ENCODE data around the gene MICAL2.

The MICAL2 gene

GRCh38 chr11:12236744-12237101, 126.3 kb downstream of the MICAL2 start:
- no peak for TF ChIP-seq Cebpa-rat (IDR thresholded peaks at IDR 0.05)
- no peaks in the 10 kb centered on the region for H3K27me3 ChIP-seq
- 0 out of 2 replicates have a peak, but pooled peaks cover 7% of the 10 kb centered on the region for H4K20me1 ChIP-seq
- peak overlapping the region; percentile 79; the same call in 1 of the 2 replicates for H3K27ac ChIP-seq
- no peak overlapping the region for H3K4me3 ChIP-seq
- no peaks in the 10 kb centered on the region for H3K36me3 ChIP-seq
- no peaks in the 10 kb centered on the region for H3K9me3 ChIP-seq
- no peak overlapping the region for H3K9ac ChIP-seq
- peak overlapping the region; percentile 85 for H3K4me2 ChIP-seq
- peaks cover 59% of the 10 kb centered on the region for H3K4me1 ChIP-seq

GRCh38 chr11:12237381-12237784, 127.0 kb downstream of the MICAL2 start:
- H3K9ac ChIP-seq = no peak overlapping the region
- no peaks in the 10 kb centered on the region for H3K27me3 ChIP-seq
- no peaks in the 10 kb centered on the region for H3K9me3 ChIP-seq
- 0 out of 2 replicates have a peak, but pooled peaks cover 7% of the 10 kb centered on the region for H4K20me1 ChIP-seq
- H3K4me1 ChIP-seq = peaks cover 65% of the 10 kb centered on the region
- H3K36me3 ChIP-seq = no peaks in the 10 kb centered on the region
- H3K4me2 ChIP-seq = peak overlapping the region; percentile 85; the same call in 1 of the 2 replicates
- H3K27ac ChIP-seq = 0 out of 2 replicates have a peak overlapping the region, but pooled peaks have one; percentile 10
- H3K4me3 ChIP-seq = no peak overlapping the region
- TF ChIP-seq Cebpa-rat (IDR thresholded peaks at IDR 0.05) = no peak

- H3K36me3 ChIP-seq = no peaks in the 10 kb centered on the region
- 0 out of 2 replicates have a peak, but pooled peaks cover 7% of the 10 kb centered on the region for H4K20me1 ChIP-seq
- H3K4me3 ChIP-seq = no peak overlapping the region
- H3K4me2 ChIP-seq = no peak overlapping the region
- H3K27ac ChIP-seq = no peak overlapping the region
- no peak overlapping the region for H3K9ac ChIP-seq
- no peaks in the 10 kb centered on the region for H3K9me3 ChIP-seq
- peaks cover 76% of the 10 kb centered on the region for H3K4me1 ChIP-seq
- no peaks in the 10 kb centered on the region for H3K27me3 ChIP-seq
- TF ChIP-seq Cebpa-rat (IDR thresholded peaks at IDR 0.05) = no peak
Measured at GRCh38 chr11:12238420-12238819, 128.0 kb downstream of the MICAL2 start.

DNA sequence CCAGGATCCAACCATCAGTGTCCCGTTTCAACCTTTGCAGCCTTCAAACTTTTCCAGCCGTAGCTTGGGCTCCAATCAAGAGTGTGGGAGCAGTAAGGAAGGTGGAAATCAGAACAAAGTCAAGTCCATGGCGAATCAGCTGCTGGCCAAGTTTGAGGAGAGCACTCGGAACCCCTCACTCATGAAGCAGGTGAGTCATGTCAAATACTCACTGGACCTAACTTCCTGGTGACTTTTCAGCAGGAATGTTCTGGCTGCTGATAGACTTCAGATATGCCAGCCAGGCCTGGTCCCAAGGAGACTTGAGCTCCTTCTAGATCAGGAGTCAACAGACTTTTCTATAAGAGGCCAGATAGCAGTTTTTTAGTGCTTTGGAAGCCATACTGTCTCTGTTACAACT, 129.0 kb downstream of the MICAL2 start:
- Histone ChIP-seq H3K9ac (no peak overlapping the region), H3K27me3 (no peaks in the 10 kb centered on the region), H3K4me3 (no peak overlapping the region), H3K9me3 (no peaks in the 10 kb centered on the region), H4K20me1 (0 out of 2 replicates have a peak, but pooled peaks cover 7% of the 10 kb centered on the region), H3K27ac (peak overlapping the region; percentile 45; the same call in 1 of the 2 replicates), H3K36me3 (no peaks in the 10 kb centered on the region), H3K4me1 (peaks cover 75% of the 10 kb centered on the region), H3K4me2 (peak overlapping the region; percentile 56)
- TF ChIP-seq Cebpa-rat (IDR thresholded peaks at IDR 0.05) = no peak

GRCh38 chr11:12239804-12240371, 129.5 kb downstream of the MICAL2 start:
- Histone ChIP-seq H3K36me3 (no peaks in the 10 kb centered on the region), H4K20me1 (0 out of 2 replicates have a peak, but pooled peaks cover 7% of the 10 kb centered on the region), H3K4me2 (peak overlapping the region; percentile 56), H3K9ac (peak overlapping the region; percentile 30; the same call in 1 of the 2 replicates), H3K27ac (peak overlapping the region; percentile 45), H3K27me3 (no peaks in the 10 kb centered on the region), H3K4me1 (peaks cover 70% of the 10 kb centered on the region), H3K9me3 (no peaks in the 10 kb centered on the region), H3K4me3 (no peak overlapping the region)
- no peak for TF ChIP-seq Cebpa-rat (IDR thresholded peaks at IDR 0.05)

- H3K4me2 ChIP-seq = peak overlapping the region; percentile 56
- H3K4me1 ChIP-seq = peaks cover 62% of the 10 kb centered on the region
- H3K27ac ChIP-seq = peak overlapping the region; percentile 45
- no peaks in the 10 kb centered on the region for H3K36me3 ChIP-seq
- H3K4me3 ChIP-seq = no peak overlapping the region
- no peak for TF ChIP-seq Cebpa-rat (IDR thresholded peaks at IDR 0.05)
- no peaks in the 10 kb centered on the region for H3K9me3 ChIP-seq
- no peaks in the 10 kb centered on the region for H3K27me3 ChIP-seq
- no peak overlapping the region for H3K9ac ChIP-seq
- H4K20me1 ChIP-seq = 0 out of 2 replicates have a peak, but pooled peaks cover 6% of the 10 kb centered on the region
Measured at GRCh38 chr11:12240677-12241076, 130.3 kb downstream of the MICAL2 start.

DNA sequence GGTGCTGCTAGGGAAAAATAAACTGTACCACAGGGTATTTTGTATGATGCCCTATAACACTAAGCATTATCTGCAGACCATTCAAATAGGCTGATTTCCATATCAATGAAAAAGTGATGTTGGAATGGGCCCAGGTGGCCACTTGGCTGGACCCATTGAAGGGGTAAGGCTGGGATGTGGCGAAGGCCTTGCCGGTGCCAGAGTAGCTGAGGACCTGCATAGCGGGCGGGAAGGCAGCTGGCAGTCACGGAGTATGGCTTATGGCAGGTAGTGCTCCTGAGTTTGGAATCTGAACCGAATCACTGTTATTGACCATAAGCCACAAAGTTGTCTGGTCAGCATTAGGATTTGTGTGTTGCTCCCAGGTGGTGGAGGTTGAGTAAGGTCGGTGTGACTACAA, 131.0 kb downstream of the MICAL2 start:
- no peak overlapping the region for H3K4me2 ChIP-seq
- no peak overlapping the region for H3K4me3 ChIP-seq
- H3K27ac ChIP-seq = no peak overlapping the region
- H3K9me3 ChIP-seq = no peaks in the 10 kb centered on the region
- no peaks in the 10 kb centered on the region for H3K36me3 ChIP-seq
- TF ChIP-seq Cebpa-rat (IDR thresholded peaks at IDR 0.05) = no peak
- H4K20me1 ChIP-seq = no peaks in the 10 kb centered on the region
- H3K4me1 ChIP-seq = peaks cover 55% of the 10 kb centered on the region
- H3K9ac ChIP-seq = no peak overlapping the region
- H3K27me3 ChIP-seq = no peaks in the 10 kb centered on the region

DNA sequence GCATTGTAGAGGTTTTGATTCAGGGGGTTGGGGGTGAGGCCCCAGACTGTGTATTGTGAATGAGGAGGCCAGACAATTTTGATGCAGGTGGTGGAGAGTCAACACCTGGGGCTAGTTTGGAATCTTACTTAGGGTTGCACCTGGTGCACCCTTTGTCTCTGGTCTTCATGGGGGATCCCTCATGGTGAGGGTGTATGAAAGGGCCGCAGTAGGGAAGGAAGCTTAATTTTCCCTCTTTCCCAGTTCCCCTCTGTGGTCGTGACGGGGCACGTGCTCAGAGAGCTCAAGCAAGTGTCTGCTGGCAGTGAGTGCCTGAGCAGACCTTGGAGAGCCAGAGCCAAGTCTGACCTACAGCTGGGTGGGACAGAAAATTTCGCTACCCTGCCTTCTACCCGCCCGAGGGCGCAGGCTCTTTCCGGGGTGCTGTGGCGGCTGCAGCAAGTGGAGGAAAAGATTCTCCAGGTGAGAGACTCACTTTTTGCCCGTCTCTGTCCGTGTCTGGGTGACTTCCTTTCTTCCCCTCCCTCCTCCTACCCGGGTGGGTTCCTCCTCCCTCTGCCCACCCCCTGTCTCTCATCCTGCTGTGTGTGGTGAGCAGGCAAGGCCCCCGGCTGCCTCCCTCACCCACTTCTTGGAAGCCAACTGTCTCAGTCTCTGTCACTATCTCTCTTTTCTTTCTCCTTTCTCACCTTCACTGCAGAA, 131.7 kb downstream of the MICAL2 start:
- TF ChIP-seq Cebpa-rat (IDR thresholded peaks at IDR 0.05) = no peak
- peaks cover 48% of the 10 kb centered on the region for H3K4me1 ChIP-seq
- peak overlapping the region; percentile 35 for H3K4me2 ChIP-seq
- no peak overlapping the region for H3K9ac ChIP-seq
- no peak overlapping the region for H3K27ac ChIP-seq
- H3K4me3 ChIP-seq = no peak overlapping the region
- no peaks in the 10 kb centered on the region for H3K36me3 ChIP-seq
- no peaks in the 10 kb centered on the region for H3K27me3 ChIP-seq
- H4K20me1 ChIP-seq = no peaks in the 10 kb centered on the region
- no peaks in the 10 kb centered on the region for H3K9me3 ChIP-seq

GRCh38 chr11:12242966-12243365, 132.6 kb downstream of the MICAL2 start:
- H3K27me3 ChIP-seq = no peaks in the 10 kb centered on the region
- no peak overlapping the region for H3K4me3 ChIP-seq
- H3K9ac ChIP-seq = no peak overlapping the region
- H3K36me3 ChIP-seq = no peaks in the 10 kb centered on the region
- no peaks in the 10 kb centered on the region for H3K9me3 ChIP-seq
- no peaks in the 10 kb centered on the region for H4K20me1 ChIP-seq
- no peak overlapping the region for H3K27ac ChIP-seq
- peaks cover 42% of the 10 kb centered on the region for H3K4me1 ChIP-seq
- H3K4me2 ChIP-seq = peak overlapping the region; percentile 35
- TF ChIP-seq Cebpa-rat (IDR thresholded peaks at IDR 0.05) = no peak

DNA sequence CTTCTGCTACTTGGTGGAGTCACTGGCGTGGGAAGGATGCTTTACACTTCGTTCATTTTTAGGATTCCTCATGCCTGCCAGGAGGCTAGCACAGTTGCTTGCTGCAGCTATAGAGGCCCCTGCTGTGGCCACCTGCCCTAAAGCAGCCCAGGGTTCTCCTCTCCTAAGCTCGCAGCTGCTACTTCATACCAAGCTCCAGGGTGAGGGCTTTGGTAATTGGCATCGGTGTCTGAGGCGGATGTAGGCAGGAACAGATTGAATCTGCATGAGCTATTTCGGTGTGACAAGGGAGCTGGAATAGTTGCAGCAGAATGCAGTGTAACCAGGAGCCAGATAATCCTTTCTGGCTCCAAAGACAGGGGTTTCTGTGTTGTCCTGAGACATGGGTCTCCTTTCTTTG, 133.1 kb downstream of the MICAL2 start:
- Histone ChIP-seq H3K9me3 (no peaks in the 10 kb centered on the region), H3K9ac (no peak overlapping the region), H3K4me3 (no peak overlapping the region), H3K4me1 (peaks cover 42% of the 10 kb centered on the region), H3K4me2 (peak overlapping the region; percentile 35), H4K20me1 (no peaks in the 10 kb centered on the region), H3K36me3 (no peaks in the 10 kb centered on the region), H3K27me3 (no peaks in the 10 kb centered on the region), H3K27ac (no peak overlapping the region)
- TF ChIP-seq Cebpa-rat (IDR thresholded peaks at IDR 0.05) = no peak

Data from BLaER1 (cell line).